ENCODE data around the gene KRT84.

GRCh38 chr12:52378091-52378490 lies 7.4 kb downstream of the KRT84 start:
- TF ChIP-seq, protein P1, sequence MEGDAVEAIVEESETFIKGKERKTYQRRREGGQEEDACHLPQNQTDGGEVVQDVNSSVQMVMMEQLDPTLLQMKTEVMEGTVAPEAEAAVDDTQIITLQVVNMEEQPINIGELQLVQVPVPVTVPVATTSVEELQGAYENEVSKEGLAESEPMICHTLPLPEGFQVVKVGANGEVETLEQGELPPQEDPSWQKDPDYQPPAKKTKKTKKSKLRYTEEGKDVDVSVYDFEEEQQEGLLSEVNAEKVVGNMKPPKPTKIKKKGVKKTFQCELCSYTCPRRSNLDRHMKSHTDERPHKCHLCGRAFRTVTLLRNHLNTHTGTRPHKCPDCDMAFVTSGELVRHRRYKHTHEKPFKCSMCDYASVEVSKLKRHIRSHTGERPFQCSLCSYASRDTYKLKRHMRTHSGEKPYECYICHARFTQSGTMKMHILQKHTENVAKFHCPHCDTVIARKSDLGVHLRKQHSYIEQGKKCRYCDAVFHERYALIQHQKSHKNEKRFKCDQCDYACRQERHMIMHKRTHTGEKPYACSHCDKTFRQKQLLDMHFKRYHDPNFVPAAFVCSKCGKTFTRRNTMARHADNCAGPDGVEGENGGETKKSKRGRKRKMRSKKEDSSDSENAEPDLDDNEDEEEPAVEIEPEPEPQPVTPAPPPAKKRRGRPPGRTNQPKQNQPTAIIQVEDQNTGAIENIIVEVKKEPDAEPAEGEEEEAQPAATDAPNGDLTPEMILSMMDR (conservative IDR thresholded peaks at IDR 0.05; ENCODE audit: low read depth, low read length), result no peak
- TF ChIP-seq EZH2 (IDR thresholded peaks at IDR 0.05; ENCODE audit: borderline replicate concordance, low read depth, low read length, poor library complexity, severe bottlenecking), result no peak

Measured in A673 (cell line).